NCI-H1436 treated with DMSO at 0.1 percent for 48 hours (cell line): ENCODE measurements around the gene DESI2.
"Not testable (repeated sequence)": the region's sequence is repeated elsewhere in the genome, so short reads cannot be mapped to it uniquely, and the experiment has no call there.

ENCODE experiments used
- DNase-seq: peaks from one replicate; lab custom pipeline; 2025; lab: John Stamatoyannopoulos, UW

Gene DESI2

DNA sequence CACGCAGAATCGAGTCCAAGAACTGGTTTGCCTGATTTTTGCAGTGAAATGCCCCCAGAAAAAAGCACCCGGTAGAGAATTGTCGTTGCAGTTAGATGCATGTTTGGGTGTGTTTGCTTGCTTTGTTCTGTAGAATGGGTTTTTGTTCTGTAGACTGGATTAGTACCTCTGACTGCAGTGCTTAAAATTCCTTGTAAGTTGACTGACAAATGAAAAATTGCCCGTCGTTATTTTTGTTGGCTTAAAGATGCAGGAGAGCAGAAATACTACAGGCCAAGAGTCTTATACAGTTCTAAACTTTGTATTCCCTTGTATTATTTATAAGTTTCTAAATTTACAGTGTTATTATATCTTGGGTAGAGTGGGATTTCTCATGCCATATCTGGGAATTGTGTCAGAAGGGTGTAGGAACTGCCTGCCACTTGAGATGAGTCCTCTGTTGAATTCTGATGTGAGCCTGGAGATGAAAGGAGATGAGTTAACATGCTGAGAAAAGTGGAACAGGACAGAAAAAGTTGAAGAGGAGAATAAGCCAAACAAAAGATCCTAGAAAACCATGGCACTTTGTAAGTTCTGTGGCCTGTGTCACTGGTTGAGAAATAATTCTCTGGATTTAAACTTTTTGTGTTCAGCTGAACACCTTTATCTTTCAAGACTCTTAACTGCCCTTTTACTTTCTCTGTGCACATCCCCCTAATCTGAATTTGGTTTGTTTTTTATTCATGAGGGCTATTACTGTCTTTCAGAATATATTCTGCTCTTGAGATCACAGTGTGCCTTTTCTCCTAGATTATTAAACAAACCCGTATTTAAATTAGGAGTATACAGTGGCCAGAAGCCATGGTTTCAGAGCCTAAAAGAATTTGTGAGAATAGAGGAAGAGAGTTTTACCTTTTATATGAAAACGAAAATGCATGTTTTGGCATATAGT is 1.4 kb downstream of the DESI2 start:
- DNase-seq, result no peak

DNA sequence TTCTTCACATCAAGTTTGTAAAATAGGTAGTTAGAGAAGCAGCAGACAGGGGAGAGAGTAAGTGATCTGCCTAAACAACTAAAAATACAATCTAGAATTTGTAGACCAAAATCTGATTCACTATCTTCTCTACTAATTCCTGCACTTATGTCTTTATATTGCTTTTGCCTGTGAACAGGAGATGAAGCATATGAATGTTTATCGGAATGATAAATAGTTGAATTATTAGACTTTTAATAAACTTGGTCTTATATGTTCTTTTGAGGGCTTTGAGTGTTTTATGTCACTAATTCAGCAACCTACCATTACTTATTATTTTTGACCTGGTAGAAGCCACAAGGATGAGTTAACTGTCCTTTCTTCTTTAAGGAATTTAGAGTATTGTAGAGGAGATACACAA is 2.3 kb downstream of the DESI2 start:
- DNase-seq, result no peak

DNA sequence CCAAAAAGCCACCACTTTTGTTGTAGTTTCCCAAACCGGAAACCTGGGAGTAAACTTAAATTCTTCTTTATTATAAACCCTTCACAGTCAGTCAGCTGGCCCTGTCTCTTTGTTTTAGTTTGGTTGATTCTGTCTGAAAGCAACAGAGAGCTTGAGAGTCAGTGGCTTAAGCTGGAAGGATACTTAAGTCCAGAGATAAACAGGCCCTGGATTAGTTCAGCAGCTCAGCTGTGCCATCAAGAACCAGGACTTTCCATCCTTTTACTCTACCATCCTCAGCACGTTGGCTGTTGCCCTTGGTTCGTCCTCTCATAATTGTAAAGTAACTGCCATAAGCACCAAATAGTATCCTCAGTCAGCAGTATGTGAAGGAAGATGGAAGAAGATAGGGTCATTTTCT is 4.5 kb downstream of the DESI2 start:
- DNase-seq, result no peak

DNA sequence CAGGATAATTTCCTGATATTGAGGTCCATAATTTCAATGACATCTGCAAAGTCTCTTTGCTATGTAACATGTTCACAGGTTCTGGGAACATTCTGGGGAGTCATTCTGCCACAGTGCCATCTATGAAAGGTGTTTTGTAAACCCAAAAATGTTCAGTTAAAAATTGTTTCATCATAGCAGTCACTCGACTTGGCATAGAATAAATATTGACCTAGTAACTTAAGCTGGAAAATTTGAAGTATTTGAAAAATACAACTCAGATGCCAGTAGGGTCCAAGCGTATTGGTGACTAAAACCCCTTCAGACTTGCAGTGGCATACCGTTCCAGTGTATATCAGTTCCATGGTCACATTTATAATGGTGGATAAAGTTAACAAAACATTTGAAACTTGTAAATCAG is 6.8 kb downstream of the DESI2 start:
- no peak for DNase-seq

DNA sequence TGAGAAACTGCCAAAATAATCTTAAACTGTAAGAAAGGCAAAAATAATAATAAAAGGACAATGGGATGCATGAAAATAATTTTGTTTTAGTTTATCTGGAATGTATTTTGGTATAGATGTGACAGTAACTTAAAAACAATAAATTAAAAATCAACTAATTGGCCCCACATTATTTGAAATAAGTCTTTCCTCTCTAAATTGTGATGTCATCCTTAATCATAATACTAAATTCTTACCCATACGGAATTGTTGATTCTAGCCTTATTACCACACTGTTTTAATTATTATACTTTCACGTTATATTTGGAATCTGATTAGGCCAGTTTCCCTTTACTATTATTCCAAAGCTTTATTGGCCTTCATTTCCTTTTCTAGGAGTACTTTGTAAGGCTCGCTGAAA is 7.7 kb downstream of the DESI2 start:
- no peak for DNase-seq

DNA sequence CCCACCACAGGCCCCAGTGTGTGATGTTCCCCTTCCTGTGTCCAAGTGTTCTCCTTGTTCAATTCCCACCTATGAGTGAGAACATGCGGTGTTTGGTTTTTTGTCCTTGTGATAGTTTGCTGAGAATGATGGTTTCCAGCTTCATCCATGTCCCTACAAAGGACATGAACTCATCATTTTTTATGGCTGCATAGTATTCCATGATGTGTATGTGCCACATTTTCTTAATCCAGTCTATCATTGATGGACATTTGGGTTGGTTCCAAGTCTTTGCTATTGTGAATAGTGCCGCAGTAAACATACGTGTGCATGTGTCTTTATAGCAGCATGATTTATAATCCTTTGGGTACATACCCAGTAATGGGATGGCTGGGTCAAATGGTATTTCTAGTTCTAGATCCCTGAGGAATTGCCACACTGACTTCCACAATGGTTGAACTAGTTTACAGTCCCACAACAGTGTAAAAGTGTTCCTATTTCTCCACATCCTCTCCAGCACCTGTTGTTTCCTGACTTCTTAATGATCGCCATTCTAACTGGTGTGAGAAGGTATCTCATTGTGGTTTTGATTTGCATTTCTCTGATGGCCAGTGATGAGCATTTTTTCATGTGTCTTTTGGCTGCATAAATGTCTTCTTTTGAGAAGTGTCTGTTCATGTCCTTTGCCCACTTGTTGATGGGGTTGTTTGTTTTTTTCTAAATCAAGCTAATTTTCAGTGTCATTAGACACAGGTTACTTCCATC is 8.8 kb downstream of the DESI2 start:
- not testable (repeated sequence) for DNase-seq

DNA sequence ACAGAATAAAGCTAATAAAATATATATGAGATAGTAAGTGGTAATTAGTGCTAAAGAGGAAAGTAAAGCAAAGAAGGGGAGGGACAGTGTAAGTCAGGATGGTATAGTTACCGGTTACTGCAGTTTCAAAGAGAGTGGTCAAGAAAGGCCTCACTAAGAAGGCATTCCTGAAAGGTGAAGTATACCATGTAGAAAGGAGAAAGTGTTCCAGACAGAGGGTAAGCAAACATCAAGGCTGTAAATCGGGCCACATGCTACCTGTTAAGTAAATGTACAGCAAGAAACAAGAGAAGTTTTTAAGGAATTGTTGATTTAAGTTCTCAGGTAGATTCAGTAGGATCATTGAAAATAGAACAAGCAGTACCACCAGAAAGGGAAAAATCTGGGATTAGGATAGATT is 9.7 kb downstream of the DESI2 start:
- no peak for DNase-seq

DNA sequence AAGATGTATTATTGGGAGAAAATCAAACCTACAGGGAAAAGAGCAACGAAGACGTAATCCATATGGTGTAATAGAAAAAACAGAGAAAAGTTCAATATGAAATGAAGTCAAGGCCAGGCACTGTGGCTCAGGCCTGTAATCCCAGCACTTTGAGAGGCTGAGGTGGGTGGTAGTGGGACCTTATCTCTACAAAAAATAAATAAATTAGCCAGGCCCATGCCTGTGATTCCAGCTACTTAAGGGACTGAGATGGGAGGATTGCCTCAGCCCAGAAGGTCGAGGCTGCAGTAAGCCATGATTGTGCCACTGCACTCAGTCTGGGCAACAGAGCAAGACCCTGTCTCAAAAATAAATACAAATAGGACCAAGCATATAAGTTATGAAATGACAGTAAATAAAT is 11.4 kb downstream of the DESI2 start:
- no peak for DNase-seq

DNA sequence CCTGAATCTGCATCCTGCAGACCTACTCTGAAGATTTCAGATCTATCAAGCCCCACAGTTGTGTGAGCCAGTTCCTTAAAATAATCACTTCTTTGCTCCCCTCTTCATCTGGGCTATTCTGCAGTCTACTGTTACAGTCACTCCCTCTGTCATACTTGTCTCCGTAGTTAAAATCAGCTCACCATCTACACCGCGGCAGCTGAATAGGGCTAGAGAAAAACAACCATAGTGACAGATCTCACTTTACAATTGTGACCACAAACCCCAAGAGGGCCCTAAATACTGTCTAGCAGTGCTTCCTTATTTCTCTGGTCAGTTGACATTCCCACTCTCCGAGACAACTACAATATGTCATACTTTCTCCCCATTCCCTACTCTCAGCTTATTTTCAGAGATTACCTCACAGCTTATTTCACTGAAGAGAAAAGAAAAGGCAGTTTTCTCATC is 12.9 kb downstream of the DESI2 start:
- DNase-seq, result no peak

DNA sequence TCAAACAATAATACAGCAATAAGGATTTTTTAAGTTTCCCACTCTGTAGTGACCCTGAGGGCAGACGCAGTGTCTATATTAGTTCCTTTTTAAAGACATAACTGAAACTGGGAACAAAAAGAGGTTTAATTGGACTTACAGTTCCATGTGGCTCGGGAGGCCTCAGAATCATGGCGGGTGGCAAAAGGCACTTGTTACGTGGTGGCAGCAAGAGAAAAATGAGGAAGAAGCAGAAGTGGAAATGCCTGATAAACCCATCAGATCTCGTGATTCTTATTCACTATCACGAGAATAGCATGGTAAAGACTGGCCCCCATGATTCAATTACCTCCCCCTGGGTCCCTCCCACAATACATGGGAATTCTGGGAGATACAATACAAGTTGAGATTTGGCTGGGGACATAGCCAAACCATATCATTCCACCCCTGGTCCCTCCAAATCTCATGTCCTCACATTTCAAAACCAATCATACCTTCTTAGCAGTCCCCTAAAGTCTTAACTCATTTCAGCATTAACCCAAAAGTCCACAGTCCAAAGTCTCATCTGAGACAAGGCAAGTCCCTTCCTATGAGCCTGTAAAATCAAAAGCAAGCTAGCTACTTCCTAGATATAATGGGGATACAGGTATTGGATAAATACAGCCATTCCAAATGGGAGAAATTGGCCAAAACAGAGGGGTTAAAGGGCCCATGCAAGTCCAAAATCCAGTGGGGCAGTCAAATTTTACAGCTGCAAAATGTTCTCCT is 13.9 kb downstream of the DESI2 start:
- not testable (repeated sequence) for DNase-seq

DNA sequence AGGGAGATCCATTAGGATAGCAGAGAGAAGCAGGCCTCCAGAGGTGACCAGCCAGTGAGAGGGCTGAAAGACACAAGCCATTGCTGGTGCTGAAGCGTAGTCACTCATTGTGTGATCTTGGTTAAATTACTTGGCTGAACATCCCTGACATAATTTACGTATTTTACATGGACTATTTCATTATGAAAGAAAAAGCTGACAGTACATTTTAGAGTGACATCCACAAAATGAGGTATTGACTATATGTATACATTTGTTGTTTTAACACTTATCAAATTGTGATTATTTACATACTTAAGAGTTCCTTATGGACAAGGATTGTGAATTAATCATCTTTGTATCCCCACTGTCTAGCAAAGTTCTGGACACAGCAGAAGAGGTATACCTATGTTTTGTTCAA is 14.9 kb downstream of the DESI2 start:
- no peak for DNase-seq

DNA sequence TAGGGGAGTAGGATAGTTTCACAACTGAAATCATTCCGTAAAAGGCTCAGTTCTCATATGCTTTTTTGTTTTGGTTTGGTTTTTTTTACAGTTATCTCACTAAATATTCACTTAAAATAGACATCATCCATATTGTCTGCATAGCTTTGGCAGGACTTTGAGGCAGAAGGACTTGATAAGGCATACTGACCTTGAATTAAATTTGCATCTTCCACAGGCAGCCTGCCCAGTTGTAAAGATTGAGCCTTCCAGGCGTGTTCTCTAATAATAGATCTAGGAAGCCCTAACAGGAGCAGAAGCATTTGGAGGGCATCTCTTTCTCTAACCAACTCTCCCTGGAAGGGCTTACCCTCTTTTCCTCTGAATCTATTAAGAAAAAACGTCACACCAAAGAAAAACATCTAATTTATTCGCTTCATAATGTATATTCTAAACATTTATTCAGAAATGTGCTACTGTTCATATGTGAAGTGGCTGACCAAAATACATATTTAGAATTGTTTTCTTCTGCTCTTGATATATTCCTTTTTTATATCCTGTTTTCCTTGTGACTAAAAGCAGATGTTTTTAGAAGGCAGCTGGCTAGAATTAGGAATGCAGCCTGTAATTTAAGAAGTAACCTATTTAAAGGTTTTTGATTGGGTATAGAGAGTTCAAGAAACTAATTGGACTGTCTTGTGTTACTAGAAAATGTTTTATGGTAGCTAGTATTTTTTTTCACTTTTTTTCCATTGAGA is 20.2 kb downstream of the DESI2 start:
- DNase-seq, result no peak

DNA sequence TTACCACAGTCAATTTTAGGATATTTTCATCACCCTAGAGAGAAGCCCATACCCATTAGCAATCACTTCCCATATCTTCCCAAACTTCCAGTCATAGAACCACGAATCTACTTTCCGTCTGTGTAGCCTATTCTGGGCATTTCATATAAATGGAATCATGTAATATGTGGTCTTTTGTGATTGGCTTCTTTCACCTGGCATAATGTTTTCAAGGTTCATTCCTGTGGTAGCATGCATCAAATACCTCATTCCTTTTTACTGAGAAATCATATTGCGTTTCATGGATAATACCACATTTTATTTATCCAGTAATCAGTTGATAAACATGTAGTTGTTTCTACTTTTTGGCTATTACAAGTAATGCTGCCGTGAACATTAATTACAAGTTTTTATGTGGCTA is 21.5 kb downstream of the DESI2 start:
- DNase-seq, result no peak

DNA sequence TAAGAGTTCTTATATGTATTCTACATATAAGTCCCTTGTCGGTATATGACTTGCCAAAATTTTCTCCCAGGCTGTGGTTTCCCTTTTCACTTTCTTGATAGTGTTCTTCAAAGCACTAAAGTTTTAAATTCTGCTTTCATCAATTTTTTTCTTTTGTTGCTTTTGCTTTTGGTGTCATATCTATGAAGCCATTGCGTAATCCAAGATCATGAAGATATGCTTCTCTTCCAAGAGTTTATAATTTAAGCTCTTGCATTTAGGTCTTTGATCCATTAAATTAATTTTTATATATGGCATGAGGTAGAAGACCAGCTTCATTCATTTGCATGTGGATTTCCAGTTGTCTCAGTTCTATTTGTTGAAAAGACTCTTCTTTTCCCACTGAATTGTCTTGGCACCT is 22.2 kb downstream of the DESI2 start:
- no peak for DNase-seq

DNA sequence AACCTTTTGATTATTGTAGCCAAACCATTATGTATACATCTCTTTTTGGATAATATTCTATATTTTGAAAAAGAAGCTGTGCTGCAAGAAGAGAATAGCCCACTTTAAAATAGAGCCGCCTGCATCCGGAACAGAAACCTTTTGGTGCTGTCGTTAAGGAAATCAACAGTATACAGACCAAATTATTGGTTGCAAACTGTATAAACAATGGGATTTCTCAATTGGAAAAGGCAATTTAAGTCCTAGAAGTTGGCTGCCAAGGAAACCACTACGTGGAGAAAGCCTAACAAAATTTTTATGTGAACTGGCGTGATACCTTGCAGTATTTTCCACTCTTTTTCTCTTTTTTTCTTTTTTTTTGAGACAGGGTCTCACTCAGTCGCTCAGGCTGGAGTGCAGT is 25.8 kb downstream of the DESI2 start:
- DNase-seq, result no peak

DNA sequence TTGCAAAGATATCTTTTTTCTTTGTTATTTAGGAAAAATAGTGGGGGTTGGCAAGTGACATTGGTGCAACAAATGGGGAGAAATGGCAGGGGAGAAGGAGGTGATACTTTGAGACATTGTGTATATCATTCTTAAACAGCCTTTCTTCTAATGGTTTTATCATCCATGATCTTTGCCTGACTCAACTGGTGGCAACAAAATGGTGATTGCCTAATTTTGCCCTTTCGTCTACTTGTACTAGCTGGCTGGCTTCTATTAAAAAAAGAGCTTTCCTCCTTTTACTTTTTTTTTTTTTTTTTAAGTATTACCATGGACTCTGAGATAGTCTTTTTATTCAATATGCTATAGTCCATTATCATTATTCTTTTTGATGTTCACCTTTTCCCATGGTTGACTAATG is 27.7 kb downstream of the DESI2 start:
- DNase-seq, result no peak

DNA sequence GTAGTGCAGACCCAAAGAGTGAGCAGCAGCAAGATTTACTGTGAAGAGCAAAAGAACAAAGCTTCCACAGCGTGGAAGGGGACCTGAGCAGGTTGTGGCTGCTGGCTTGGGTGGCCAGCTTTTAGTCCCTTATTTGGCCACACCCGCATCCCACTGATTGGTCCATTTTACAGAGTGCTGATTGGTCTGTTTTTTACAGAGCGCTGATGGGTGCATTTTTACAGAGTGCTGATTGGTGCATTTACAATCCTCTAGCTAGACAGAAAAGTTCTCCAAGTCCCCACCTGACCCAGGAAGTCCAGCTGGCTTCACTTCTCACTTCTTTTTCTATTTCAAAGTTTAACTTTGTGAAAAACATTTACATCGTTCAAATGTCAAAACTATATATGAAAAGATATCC is 29.2 kb downstream of the DESI2 start:
- not testable (repeated sequence) for DNase-seq

DNA sequence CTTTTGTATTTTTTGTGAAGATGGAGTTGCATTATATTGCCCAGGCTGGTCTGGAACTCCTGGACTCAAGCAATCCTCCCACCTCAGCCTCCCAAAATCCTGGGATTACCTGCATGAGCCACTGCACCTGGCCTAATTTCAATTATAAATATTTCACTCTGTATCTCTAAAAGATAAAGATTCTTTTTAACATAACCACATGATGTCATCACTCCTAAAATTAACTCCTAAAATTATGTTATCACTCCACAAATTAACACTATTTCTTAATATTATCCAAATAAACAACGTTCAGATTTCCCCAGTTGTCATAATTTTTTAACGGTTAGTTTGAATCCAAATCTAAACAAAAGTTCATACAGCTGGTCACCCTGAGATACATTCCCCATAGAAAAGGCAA is 43.0 kb downstream of the DESI2 start:
- no peak for DNase-seq

DNA sequence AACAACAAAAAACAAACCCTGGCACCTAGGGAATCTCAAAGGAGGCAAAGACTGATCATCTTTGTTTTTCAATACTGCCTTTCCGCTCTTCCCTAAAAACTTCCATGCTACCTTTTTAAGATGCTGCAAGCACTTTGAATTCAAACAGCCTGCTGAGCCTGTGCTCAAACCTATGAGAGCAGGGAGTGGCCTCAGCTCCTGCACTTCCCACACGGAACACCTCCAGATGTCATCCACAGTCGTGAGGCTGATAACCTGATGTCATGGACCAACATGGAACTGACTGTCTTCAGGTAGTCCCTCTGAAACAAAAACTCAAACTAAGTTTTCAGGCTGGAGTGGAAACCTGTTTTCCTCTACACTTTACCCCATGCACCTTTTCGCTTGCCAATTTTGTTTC is 46.8 kb downstream of the DESI2 start:
- DNase-seq, result no peak

DNA sequence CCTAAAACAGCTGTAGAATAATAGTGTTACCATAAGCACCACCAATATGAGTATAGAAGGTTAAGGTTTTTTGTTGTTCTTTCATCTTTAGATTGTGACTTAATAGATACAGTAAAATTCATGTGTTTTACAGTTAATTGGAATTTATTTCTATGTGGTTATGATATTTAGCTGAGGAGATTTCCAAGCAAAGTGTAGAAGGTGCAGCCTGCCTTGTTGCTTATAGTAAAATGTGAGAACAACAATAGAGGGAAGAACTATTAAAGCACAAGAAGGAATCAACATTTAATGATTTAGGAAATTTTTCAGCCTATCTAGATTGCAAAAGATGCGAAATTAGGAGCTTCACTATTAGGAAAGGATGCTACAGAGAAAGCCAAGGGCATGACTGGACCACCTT is 47.9 kb downstream of the DESI2 start:
- no peak for DNase-seq

DNA sequence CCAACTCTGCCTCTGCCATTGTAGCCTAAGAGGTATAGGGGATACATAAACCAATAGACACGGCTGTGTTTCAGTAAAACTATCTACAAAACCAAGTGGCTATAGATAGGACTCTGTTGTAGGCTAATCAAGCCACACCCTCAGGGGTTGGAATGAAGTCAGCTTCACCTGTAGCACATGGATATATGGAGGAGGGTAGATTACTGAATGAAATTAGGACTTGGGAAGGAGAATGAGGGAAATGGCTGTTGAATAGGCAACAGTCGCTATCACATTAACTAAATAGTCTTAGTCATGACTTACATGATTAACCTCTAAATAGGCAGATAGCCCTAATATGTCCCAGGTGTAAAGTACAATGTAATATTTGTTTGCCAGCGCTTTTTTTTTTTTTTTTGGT is 49.7 kb downstream of the DESI2 start:
- DNase-seq, result no peak

DNA sequence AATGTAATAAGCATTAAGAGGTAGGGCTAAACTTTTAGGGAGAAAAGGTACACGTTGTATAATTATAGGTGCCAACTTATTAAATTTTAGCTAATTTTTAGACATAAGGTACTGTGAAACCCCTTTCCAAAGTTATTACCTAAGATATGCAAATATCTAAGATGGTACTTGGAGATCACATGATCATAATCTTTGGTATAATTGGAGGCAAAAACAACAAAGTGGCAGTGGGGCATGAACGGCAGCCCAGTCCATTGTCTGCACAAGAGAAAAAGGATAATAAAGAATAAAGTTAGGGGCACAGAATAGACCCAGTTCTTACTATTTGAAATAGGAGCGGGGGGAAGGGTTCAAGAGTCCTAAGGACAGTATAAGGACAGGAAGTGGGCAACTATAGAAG is 51.2 kb downstream of the DESI2 start:
- no peak for DNase-seq
